Naive thymus-derived CD4-positive, alpha-beta T cell (primary cell): ENCODE results near the gene COPZ1. TPM values are rescaled to one million over a fixed set of nuclear protein-coding genes. Genes with fewer than 3 reads are reported as not detected.

Experiments
- ATAC-seq: fragments of 150-1000 bp; cut with Tn5 transposase; 2 replicates; pipeline ENCODE4 v1.10.0; 2021; ENCODE audit warnings: mild to moderate bottlenecking, moderate library complexity
- CTCF ChIA-PET: fragments of 350-600 bp; sonication (Branson Sonifier 250); formaldehyde crosslinking; loops from one replicate; lab custom pipeline; 2021; ENCODE audit warnings: antibody characterized with exemption; lab: Charles Lee
- POLR2A ChIA-PET: fragments of 350-600 bp; sonication (Branson Sonifier 250); formaldehyde crosslinking; loops from one replicate; lab custom pipeline; 2021; ENCODE audit warnings: antibody characterized with exemption, inconsistent platforms; lab: Charles Lee
- DNase-seq, 9 donors: peaks; one replicate each; pipeline versions ENCODE4 v3.0.0 to v3.0.0-alpha.2; 2020 to 2022; ENCODE audit warnings: mixed read lengths in 1 of 9
- H3K27ac ChIP-seq: one replicate; pipeline ENCODE4 v1.7.0; 2013; ENCODE audit warnings: mild to moderate bottlenecking, low read depth, low read length, moderate library complexity
- H3K27me3 ChIP-seq, 2 donors: one replicate each; pipeline ENCODE4 v1.7.0; 2013; ENCODE audit warnings: low read length in 2 of 2, mild to moderate bottlenecking in 2 of 2, moderate library complexity in 2 of 2; ENCODE audit not compliant: control insufficient read depth in 2 of 2, insufficient read depth in 2 of 2
- H3K36me3 ChIP-seq, 3 experiments: 1 replicate in 2 of 3; 2 replicates in 1 of 3; pipeline ENCODE4 v1.7.0; 2013; ENCODE audit warnings: low read length in 3 of 3, mild to moderate bottlenecking in 3 of 3, moderate library complexity in 1 of 3; ENCODE audit not compliant: insufficient read depth in 3 of 3, control insufficient read depth in 2 of 3
- H3K4me1 ChIP-seq, 2 donors: one replicate each; pipeline ENCODE4 v1.7.0; 2013; ENCODE audit warnings: low read length in 2 of 2, mild to moderate bottlenecking in 2 of 2, moderate library complexity in 1 of 2; ENCODE audit not compliant: control insufficient read depth in 2 of 2, insufficient read depth in 2 of 2
- H3K4me3 ChIP-seq: 2 replicates; pipeline ENCODE4 v1.7.0; 2013; ENCODE audit warnings: mild to moderate bottlenecking, low read length
- H3K9me3 ChIP-seq, 3 experiments: 1 replicate in 2 of 3; 2 replicates in 1 of 3; pipeline ENCODE4 v1.7.0; 2013; ENCODE audit warnings: low read length in 3 of 3; ENCODE audit not compliant: control insufficient read depth in 2 of 3
- H3K27ac Mint-ChIP-seq, 9 donors: one replicate each; pipeline ENCODE4 v1.8.0; 2020 to 2022; ENCODE audit warnings: mixed read lengths in 9 of 9, mild to moderate bottlenecking in 8 of 9, moderate library complexity in 5 of 9, inconsistent platforms in 2 of 9
- H3K27me3 Mint-ChIP-seq, 5 donors: one replicate each; pipeline ENCODE4 v1.8.0; 2021 to 2022; ENCODE audit warnings: mixed read lengths in 5 of 5, mild to moderate bottlenecking in 1 of 5
- H3K36me3 Mint-ChIP-seq, 5 donors: one replicate each; pipeline ENCODE4 v1.8.0; 2020 to 2022; ENCODE audit warnings: mixed read lengths in 5 of 5, mild to moderate bottlenecking in 3 of 5, inconsistent platforms in 1 of 5
- H3K4me1 Mint-ChIP-seq, 7 donors: one replicate each; pipeline ENCODE4 v1.8.0; 2020 to 2022; ENCODE audit warnings: mixed read lengths in 7 of 7, mild to moderate bottlenecking in 3 of 7, inconsistent platforms in 1 of 7
- H3K4me3 Mint-ChIP-seq, 10 donors: one replicate each; pipeline ENCODE4 v1.8.0; 2020 to 2022; ENCODE audit warnings: mild to moderate bottlenecking in 10 of 10, mixed read lengths in 10 of 10, moderate library complexity in 6 of 10, inconsistent platforms in 2 of 10
- H3K9me3 Mint-ChIP-seq, 11 donors: one replicate each; pipeline ENCODE4 v1.8.0; 2020 to 2022; ENCODE audit warnings: mixed read lengths in 11 of 11, mild to moderate bottlenecking in 4 of 11, inconsistent platforms in 1 of 11, moderate library complexity in 1 of 11
- intact Hi-C, 2 donors: fragments of 100-400 bp; cut with micrococcal nuclease; formaldehyde crosslinking; loops; one replicate each; pipeline ENCODE4 v1.15.1; 2023
- polyA plus RNA-seq, 2 donors: library from polyadenylated mRNA; unstranded; fragments of 300-500 nt; fragmentation: Illumina TruSeq; gene quantifications; one replicate each; pipeline ENCODE4 v1.2.3, GENCODE V29; 2021
- total RNA-seq, 6 experiments: library from RNA in 5 of 6; stranded (reverse) in 5 of 6; gene quantifications; 1 replicate in 5 of 6; 2 replicates in 1 of 6; pipeline ENCODE4 v1.2.3 and lab custom pipeline; 2021 to 2026

The COPZ1 gene
- total and polyA plus RNA-seq, 7 experiments from 2014 or later: 47.5 to 171 (median 83.1) TPM

DNA sequence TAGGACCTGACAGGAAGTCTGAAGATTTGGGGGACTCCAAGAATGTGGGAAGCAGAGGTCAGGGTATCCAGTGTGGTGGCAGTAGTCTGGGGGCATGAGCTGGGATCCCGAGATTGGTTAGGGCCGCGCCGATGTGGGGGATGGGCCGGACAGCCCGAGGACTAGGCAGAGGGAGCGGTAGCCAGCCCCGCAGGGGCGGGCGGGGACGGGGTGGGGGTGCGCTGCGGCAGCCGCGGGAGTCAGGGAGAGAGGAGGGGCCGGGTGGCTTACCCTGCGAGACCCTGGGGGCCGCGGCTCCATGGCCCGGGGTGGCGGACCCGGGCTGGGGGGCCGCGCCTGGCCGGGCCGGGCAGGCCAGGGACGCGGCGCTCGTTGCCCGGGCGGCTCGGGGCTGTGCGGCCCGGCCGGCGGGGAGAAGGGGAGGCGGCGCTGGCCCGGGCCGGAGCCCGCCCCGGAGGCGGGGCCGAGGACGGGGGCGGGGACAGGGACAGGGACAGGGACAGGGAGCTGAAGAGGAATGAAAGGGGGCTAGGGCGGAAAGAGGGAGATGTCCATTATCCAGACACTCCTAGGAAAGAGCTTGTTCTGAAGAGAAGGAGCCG lies 54.0 kb downstream of the COPZ1 start:
- peaks cover 0 to 3% of the 10 kb centered on the region in 2 donors for H3K4me1 ChIP-seq
- H3K9me3 Mint-ChIP-seq: no peaks in the 10 kb centered on the region
- no peaks in the 10 kb centered on the region for H3K9me3 ChIP-seq
- CTCF ChIA-PET: interaction anchor here (0.6 to 5.5 kb wide), 29 partner anchors 8 to 160 kb away, joined by 3 to 31 read pairs (median 4); no protein-coding TSS in a partner anchor
- no peak overlapping the region for H3K4me3 ChIP-seq
- peaks cover 6 to 19% (median 6%) of the 10 kb centered on the region in 7 donors for H3K4me1 Mint-ChIP-seq
- no peaks in the 10 kb centered on the region for H3K36me3 ChIP-seq
- ATAC-seq (no peak), DNase-seq (peak in 1 of 9 donors; percentile 59)
- H3K27ac ChIP-seq: no peak overlapping the region
- peak overlapping the region in 1 of 9 donors; percentile 30 for H3K27ac Mint-ChIP-seq
- POLR2A ChIA-PET: interaction anchor here (0.7 to 3.0 kb wide), 3 partner anchors 9 to 99 kb away, joined by 3 to 12 read pairs (median 3); partner anchors contain the start of genes CBX5 and HNRNPA1
- no peaks in the 10 kb centered on the region for H3K36me3 Mint-ChIP-seq
- H3K4me3 Mint-ChIP-seq: peak overlapping the region in 6 of 10 donors; percentile 21 to 79 (median 67)
- peaks cover 0 to 5% (median 0%) of the 10 kb centered on the region in 5 donors for H3K27me3 Mint-ChIP-seq
- no peaks in the 10 kb centered on the region for H3K27me3 ChIP-seq
- intact Hi-C loops: loop anchor here (1.0 to 10.0 kb wide), 6 partner anchors 11 to 374 kb away; partner anchors contain the start of genes HOXC8 (in 1 of the 2) and HOXC9 (in 1 of the 2)

DNA sequence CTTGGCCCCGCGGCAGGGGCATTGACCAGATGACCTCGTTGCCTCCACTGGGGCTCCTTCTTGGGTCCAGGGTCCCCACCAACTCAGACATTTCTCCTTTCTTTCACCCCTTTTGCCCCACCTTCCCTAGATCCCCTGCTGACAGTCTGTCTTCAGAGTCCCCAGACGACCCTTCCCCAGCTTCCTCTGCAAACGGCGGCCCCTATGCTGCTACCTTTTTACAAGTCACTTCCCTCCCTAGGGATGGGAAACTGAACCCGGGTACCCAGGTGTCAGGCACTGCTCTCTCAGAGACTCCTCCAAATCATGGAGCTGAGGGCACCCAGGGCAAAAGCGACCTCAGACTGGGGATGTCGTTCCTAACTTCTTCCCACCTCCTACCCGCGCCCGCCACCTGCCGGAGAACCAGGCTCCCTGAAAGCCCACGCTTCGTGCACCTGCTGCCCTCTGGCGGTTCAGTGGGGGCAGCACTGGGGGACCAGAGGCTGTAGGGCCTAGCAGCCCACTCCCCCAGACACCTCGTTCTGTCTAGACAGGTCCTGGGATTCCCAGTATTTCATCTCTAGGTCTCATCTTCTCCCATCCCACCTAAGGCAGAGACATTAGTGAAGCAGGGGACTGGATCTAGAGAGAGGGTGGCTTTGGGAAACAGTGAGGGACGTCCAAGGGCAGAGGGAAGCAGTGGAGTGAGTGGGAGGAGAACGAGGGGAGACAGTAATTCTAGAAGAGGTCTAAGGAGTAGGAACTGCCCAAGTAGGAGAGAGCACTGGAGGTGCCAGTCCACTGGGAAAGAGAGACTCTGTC lies 54.7 kb downstream of the COPZ1 start:
- peak; percentile 87 for ATAC-seq
- POLR2A ChIA-PET: interaction anchor here (0.7 to 3.0 kb wide), 3 partner anchors 9 to 99 kb away, joined by 3 to 12 read pairs (median 3); partner anchors contain the start of genes CBX5 and HNRNPA1
- no peaks in the 10 kb centered on the region for H3K27me3 ChIP-seq
- Mint-ChIP-seq H3K27me3 (peaks cover 0 to 5% (median 0%) of the 10 kb centered on the region in 5 donors), H3K4me1 (peaks cover 6 to 19% (median 6%) of the 10 kb centered on the region in 7 donors), H3K9me3 (peaks cover 0 to 1% (median 0%) of the 10 kb centered on the region in 11 donors), H3K4me3 (peak overlapping the region; percentile 43 to 79 (median 59)), H3K36me3 (no peaks in the 10 kb centered on the region), H3K27ac (peak overlapping the region in 3 of 9 donors; percentile 0 to 46 (median 38))
- peaks cover 0 to 3% of the 10 kb centered on the region in 2 donors for H3K4me1 ChIP-seq
- no peaks in the 10 kb centered on the region for H3K36me3 ChIP-seq
- no peak overlapping the region for H3K27ac ChIP-seq
- no peak overlapping the region for H3K4me3 ChIP-seq
- DNase-seq: peak; percentile 73 to 93 (median 84)
- CTCF ChIA-PET: interaction anchor here (0.7 to 5.5 kb wide), 31 partner anchors 8 to 161 kb away, joined by 3 to 31 read pairs (median 4); no protein-coding TSS in a partner anchor
- intact Hi-C loops: loop anchor here (1.0 to 10.0 kb wide), 6 partner anchors 11 to 375 kb away; partner anchors contain the start of genes HOXC8 (in 1 of the 2) and HOXC9 (in 1 of the 2)
- H3K9me3 ChIP-seq: no peaks in the 10 kb centered on the region

DNA sequence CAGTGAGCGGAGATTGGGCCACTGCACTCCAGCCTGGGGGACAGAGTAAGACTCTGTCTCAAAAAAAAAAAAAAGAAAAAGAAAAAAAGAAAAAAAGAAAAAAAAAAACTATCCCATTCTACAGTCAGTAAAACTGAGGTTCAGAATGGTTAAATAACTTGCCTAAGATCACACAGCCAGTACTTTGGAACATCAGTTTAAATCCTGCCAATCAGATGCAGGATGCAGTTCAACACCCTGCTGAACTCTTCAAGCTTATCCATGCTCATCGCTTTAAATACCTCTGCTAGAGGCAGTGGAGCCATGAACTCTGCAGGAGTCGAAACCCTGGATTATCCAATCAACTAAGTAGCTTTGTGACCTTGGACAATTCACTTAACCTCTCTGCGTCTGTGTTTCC lies 56.2 kb downstream of the COPZ1 start:
- Mint-ChIP-seq H3K36me3 (no peaks in the 10 kb centered on the region), H3K9me3 (peaks cover 0 to 1% (median 0%) of the 10 kb centered on the region in 11 donors), H3K27me3 (peaks cover 0 to 5% (median 0%) of the 10 kb centered on the region in 5 donors), H3K27ac (no peak overlapping the region), H3K4me3 (no peak overlapping the region), H3K4me1 (peaks cover 6 to 15% (median 6%) of the 10 kb centered on the region in 7 donors)
- no peaks in the 10 kb centered on the region for H3K9me3 ChIP-seq
- intact Hi-C loops: no loop called here
- DNase-seq (no peak), ATAC-seq (no peak)
- H3K4me1 ChIP-seq: peaks cover 0 to 3% of the 10 kb centered on the region in 2 donors
- H3K36me3 ChIP-seq: no peaks in the 10 kb centered on the region
- POLR2A ChIA-PET: no interaction called here
- CTCF ChIA-PET: interaction anchor here (0.5 to 5.5 kb wide), 12 partner anchors 10 to 1994 kb away, joined by 3 to 31 read pairs (median 4); no protein-coding TSS in a partner anchor
- H3K27ac ChIP-seq: no peak overlapping the region
- H3K27me3 ChIP-seq: no peaks in the 10 kb centered on the region
- no peak overlapping the region for H3K4me3 ChIP-seq

DNA sequence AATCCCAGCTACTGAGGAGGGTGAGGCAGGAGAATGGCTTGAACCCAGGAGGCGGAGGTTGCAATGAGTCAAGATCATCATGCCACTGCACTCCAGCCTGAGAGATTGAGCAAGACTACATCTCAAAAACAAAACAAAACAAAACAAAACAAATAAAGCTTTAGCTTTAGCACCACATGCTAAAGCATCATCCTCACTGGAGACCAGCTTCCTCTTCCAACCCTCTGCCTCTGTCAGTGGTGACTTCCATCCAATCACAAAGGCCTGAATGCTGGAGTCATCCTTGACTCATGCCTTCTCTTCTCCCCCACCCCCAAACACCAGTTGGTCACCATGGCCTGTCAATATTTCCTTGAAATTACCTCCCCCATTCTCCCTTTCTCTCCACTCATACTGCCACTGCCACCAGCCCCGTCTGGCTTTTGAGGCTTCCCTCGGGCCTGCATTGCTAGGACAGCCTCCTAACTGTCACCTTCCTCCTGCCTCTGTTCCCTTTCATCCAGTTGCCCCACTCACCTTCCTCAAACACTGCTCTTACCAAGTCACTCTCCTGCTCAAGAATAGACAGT lies 58.2 kb downstream of the COPZ1 start:
- DNase-seq: no peak
- intact Hi-C loops: no loop called here

DNA sequence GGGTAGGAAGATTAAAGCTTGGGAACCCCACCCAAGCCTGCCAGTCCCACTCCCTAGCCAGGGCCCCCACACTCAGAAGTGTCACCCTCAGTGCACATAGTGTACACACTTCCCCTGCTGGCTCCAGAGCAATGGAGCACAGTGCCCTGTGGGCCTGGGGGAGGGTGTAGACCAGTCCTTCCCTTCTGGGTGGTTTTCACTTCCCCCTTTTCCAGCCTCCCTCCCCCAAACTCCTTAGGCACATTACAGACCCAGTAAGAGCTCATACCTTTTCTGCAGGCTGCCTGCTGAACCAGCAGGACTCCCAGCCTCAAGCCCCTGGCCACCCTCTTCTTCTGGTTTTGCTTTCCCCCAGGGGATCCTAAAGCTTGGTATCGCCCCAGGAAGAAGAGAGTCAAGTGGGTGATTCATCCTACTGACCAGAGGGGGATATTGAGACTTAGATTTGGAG lies 59.7 kb downstream of the COPZ1 start, which contains the start of gene ZNF385A:
TSS of gene ZNF385A (minus strand) at position 143 of the 451 bp plus-strand sequence. CDS start 219 bp downstream, outside the sequence.
- no peak within 1 kb of the TSS for H3K27ac ChIP-seq
- no peaks in the 10 kb centered on the region for H3K36me3 Mint-ChIP-seq
- intact Hi-C loops: no loop called here

More for the DNA sequence above, 58.2 kb downstream of the COPZ1 start:
- POLR2A ChIA-PET: no interaction called here
- Mint-ChIP-seq H3K27me3 (peaks cover 0 to 5% (median 0%) of the 10 kb centered on the region in 5 donors), H3K4me3 (no peak overlapping the region), H3K27ac (no peak overlapping the region), H3K9me3 (peaks cover 0 to 1% (median 0%) of the 10 kb centered on the region in 11 donors), H3K4me1 (peaks cover 6 to 18% (median 11%) of the 10 kb centered on the region in 7 donors), H3K36me3 (no peaks in the 10 kb centered on the region)
- CTCF ChIA-PET: interaction anchor here (0.9 to 5.5 kb wide), 3 partner anchors 15 to 55 kb away, joined by 3 to 31 read pairs (median 7); no protein-coding TSS in a partner anchor
- Histone ChIP-seq H3K9me3 (no peaks in the 10 kb centered on the region), H3K27ac (no peak overlapping the region), H3K27me3 (no peaks in the 10 kb centered on the region), H3K36me3 (no peaks in the 10 kb centered on the region), H3K4me3 (no peak overlapping the region), H3K4me1 (peaks cover 0 to 3% of the 10 kb centered on the region in 2 donors)
- ATAC-seq: peak; percentile 77

More for the DNA sequence above, 59.7 kb downstream of the COPZ1 start, which contains the start of gene ZNF385A:
- ChIA-PET POLR2A (interaction anchor here (0.6 kb wide), 1 partner anchor 32 kb away, joined by 3 read pairs; no protein-coding TSS in a partner anchor), CTCF (interaction anchor here (0.5 to 1.5 kb wide), 4 partner anchors 11 to 70 kb away, joined by 3 read pairs; no protein-coding TSS in a partner anchor)
- Mint-ChIP-seq H3K4me1 (peaks cover 6 to 14% (median 9%) of the 10 kb centered on the region in 7 donors), H3K27ac (peak within 1 kb of the TSS in 1 of 9 donors; percentile 59), H3K9me3 (peaks cover 0 to 1% (median 0%) of the 10 kb centered on the region in 11 donors), H3K4me3 (no peak within 1 kb of the TSS), H3K27me3 (no peaks in the 10 kb centered on the region)
- ATAC-seq (peak; percentile 67), DNase-seq (no peak)
- H3K9me3 ChIP-seq: no peaks in the 10 kb centered on the region
- H3K36me3 ChIP-seq: no peaks in the 10 kb centered on the region
- H3K4me1 ChIP-seq: no peaks in the 10 kb centered on the region
- no peak within 1 kb of the TSS for H3K4me3 ChIP-seq
- H3K27me3 ChIP-seq: no peaks in the 10 kb centered on the region
